GM19043 (cell line): Measurements from ENCODE around the gene PACS2.

ENCODE experiments used
- ATAC-seq: cut with Tn5 transposase; IDR thresholded peaks from one replicate; pipeline ENCODE4 v1.9.1; 2021; ENCODE audit warnings: low read depth; ENCODE audit not compliant: unreplicated experiment

Gene PACS2

GRCh38 chr14:105366386-105367074 is 52.0 kb downstream of the PACS2 start:
- ATAC-seq: no peak

GRCh38 chr14:105367116-105368031 is 52.8 kb downstream of the PACS2 start:
- no peak for ATAC-seq

- ATAC-seq: no peak
These were observed 53.5 kb downstream of the PACS2 start for GRCh38 chr14:105368032-105368417.

GRCh38 chr14:105368426-105368825 is 53.9 kb downstream of the PACS2 start:
- no peak for ATAC-seq

- no peak for ATAC-seq
These were observed 54.5 kb downstream of the PACS2 start for GRCh38 chr14:105368910-105369652.

- no peak for ATAC-seq
These were observed 55.1 kb downstream of the PACS2 start for GRCh38 chr14:105369653-105370040.

- ATAC-seq: no peak
These were observed 59.8 kb downstream of the PACS2 start for GRCh38 chr14:105374389-105374788.

GRCh38 chr14:105375635-105376057 is 61.1 kb downstream of the PACS2 start:
- ATAC-seq: no peak

- no peak for ATAC-seq
These were observed 62.2 kb downstream of the PACS2 start for GRCh38 chr14:105376521-105377440.

GRCh38 chr14:105377555-105378182 is 63.1 kb downstream of the PACS2 start:
- ATAC-seq: no peak

GRCh38 chr14:105378199-105378598 is 63.7 kb downstream of the PACS2 start:
- no peak for ATAC-seq

- ATAC-seq: no peak
These were observed 64.5 kb downstream of the PACS2 start for GRCh38 chr14:105378873-105379685.

- ATAC-seq: no peak
These were observed 65.4 kb downstream of the PACS2 start for GRCh38 chr14:105379946-105380345.

GRCh38 chr14:105380756-105381155 is 66.2 kb downstream of the PACS2 start:
- no peak for ATAC-seq

- no peak for ATAC-seq
These were observed 67.1 kb downstream of the PACS2 start for GRCh38 chr14:105381446-105382342.

- ATAC-seq: no peak
These were observed 68.0 kb downstream of the PACS2 start for GRCh38 chr14:105382343-105383082.

GRCh38 chr14:105383083-105383730 is 68.7 kb downstream of the PACS2 start:
- no peak for ATAC-seq
